ENCODE measurements around the gene WWC2. TPM values are rescaled to one million over a fixed set of nuclear protein-coding genes. Genes with fewer than 3 reads are reported as not detected.
A peak's percentile ranks its signal among the peaks of the same experiment; 100 is the strongest.

WWC2 gene
- total RNA-seq, result 10 to 100 TPM in 1 of 4 donors, 1 to 10 TPM in 3; 4.5 to 10.7 (median 8.6) TPM

GRCh38 chr4:183098723-183099536 is at the start of gene WWC2:
Gene WWC2 (plus strand): TSS chr4:183099257. CDS start chr4:183099492, 235 bp downstream.
- Histone ChIP-seq H3K27me3 (no peaks in the 10 kb centered on the region), H3K4me1 (peaks cover 13 to 15% of the 10 kb centered on the region in 2 donors), H3K27ac (peak within 1 kb of the TSS; percentile 79 to 88 (median 85)), H3K4me3 (peak within 1 kb of the TSS; percentile 80 to 91 (median 86)), H3K36me3 (no peaks in the 10 kb centered on the region), H3K9me3 (no peaks in the 10 kb centered on the region)
- intact Hi-C loops (cut with DNase I; ENCODE audit: low total_unique reads), result loop anchor here (5.0 to 10.0 kb wide), 2 partner anchors 182 to 346 kb away; partner anchors contain the start of genes CDKN2AIP and DCTD
- peak; percentile 82 to 86 for ATAC-seq
- in situ Hi-C loops (cut with MboI; ENCODE audit: low sequenced_read_pairs in 4 of 4), result no loop called here
- TF ChIP-seq POLR2A (IDR thresholded peaks at IDR 0.05) (peak; percentile 47 to 69), CTCF (IDR thresholded peaks at IDR 0.05 in 4 of 5, conservative IDR thresholded peaks at IDR 0.05 in 1 of 5) (no peak)
- peak; percentile 68 to 72 for DNase-seq

- intact Hi-C loops (cut with DNase I; ENCODE audit: low total_unique reads) (no loop called here), in situ Hi-C loops (cut with MboI; ENCODE audit: low sequenced_read_pairs in 4 of 4) (loop anchor here in 1 of 4 donors (25.0 kb wide), 1 partner anchor 359 kb away; no protein-coding TSS in a partner anchor)
- Histone ChIP-seq H3K27me3 (no peaks in the 10 kb centered on the region), H3K4me3 (no peak overlapping the region), H3K27ac (no peak overlapping the region), H3K4me1 (no peaks in the 10 kb centered on the region), H3K9me3 (no peaks in the 10 kb centered on the region), H3K36me3 (no peaks in the 10 kb centered on the region)
- DNase-seq (no peak), ATAC-seq (no peak)
- TF ChIP-seq CTCF (IDR thresholded peaks at IDR 0.05 in 4 of 5, conservative IDR thresholded peaks at IDR 0.05 in 1 of 5) (no peak), POLR2A (IDR thresholded peaks at IDR 0.05) (no peak)
Measured at GRCh38 chr4:183053681-183054080, 45.4 kb upstream of the WWC2 start.

DNA sequence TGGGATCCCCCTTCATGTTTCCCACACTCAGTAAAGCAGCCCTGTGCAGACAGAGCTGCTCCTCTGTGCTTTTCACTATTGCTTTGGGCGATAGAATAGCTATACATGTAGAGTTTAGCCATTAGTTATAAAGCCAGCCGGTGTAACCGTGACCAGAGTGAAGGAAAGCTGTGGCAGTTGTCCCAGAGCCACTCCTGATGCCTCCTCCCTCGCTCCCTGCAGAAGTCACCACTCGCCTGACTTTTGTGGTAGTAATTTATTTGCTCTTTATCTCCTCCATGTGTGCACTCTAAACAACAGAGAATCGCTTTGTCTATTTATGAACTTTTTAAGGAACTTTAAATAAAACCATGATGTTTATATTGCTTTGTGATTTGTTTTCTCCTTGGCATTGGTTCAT is 41.8 kb upstream of the WWC2 start:
- no peak for ATAC-seq
- Histone ChIP-seq H3K27me3 (peaks cover 0 to 2% (median 0%) of the 10 kb centered on the region in 3 donors), H3K9me3 (no peaks in the 10 kb centered on the region), H3K4me3 (no peak overlapping the region), H3K36me3 (no peaks in the 10 kb centered on the region), H3K27ac (no peak overlapping the region), H3K4me1 (no peaks in the 10 kb centered on the region)
- intact Hi-C loops (cut with DNase I; ENCODE audit: low total_unique reads), result no loop called here
- no peak for DNase-seq
- TF ChIP-seq CTCF (IDR thresholded peaks at IDR 0.05 in 4 of 5, conservative IDR thresholded peaks at IDR 0.05 in 1 of 5) (no peak), POLR2A (IDR thresholded peaks at IDR 0.05) (no peak)
- in situ Hi-C loops (cut with MboI; ENCODE audit: low sequenced_read_pairs in 4 of 4), result loop anchor here in 1 of 4 donors (25.0 kb wide), 1 partner anchor 355 kb away; no protein-coding TSS in a partner anchor

DNA sequence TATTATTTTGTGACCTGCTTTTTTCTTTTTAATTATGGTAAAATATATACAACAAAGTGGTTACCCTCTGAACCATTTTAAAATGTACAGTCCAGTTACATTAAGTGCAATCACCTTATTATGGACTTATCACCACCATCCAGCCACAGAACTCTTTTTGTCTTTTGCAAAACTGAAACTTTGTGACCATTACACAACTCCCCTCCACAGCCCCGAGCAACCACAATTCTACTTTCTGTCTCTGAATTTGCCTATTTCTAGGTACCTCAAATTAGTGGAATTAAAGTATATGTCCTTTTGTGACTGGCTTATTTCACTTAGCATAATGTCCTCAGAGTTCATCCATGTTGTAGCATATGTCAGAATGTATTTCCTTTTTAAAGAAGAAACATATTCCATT is 39.3 kb upstream of the WWC2 start:
- H3K36me3 ChIP-seq, result no peaks in the 10 kb centered on the region
- ATAC-seq (no peak), DNase-seq (no peak)
- intact Hi-C loops (cut with DNase I; ENCODE audit: low total_unique reads) (no loop called here), in situ Hi-C loops (cut with MboI; ENCODE audit: low sequenced_read_pairs in 4 of 4) (loop anchor here in 1 of 4 donors (25.0 kb wide), 1 partner anchor 353 kb away; no protein-coding TSS in a partner anchor)
- H3K4me3 ChIP-seq, result no peak overlapping the region
- H3K9me3 ChIP-seq, result no peaks in the 10 kb centered on the region
- H3K4me1 ChIP-seq, result no peaks in the 10 kb centered on the region
- TF ChIP-seq CTCF (IDR thresholded peaks at IDR 0.05 in 4 of 5, conservative IDR thresholded peaks at IDR 0.05 in 1 of 5) (no peak), POLR2A (IDR thresholded peaks at IDR 0.05) (no peak)
- H3K27me3 ChIP-seq, result peaks cover 0 to 2% (median 0%) of the 10 kb centered on the region in 3 donors
- no peak overlapping the region for H3K27ac ChIP-seq

All from gastrocnemius medialis (tissue), 4 donors.